HCT116 (cell line): ENCODE results near the gene PKP3. TPM values are rescaled to one million over a fixed set of nuclear protein-coding genes. Genes with fewer than 3 reads are reported as not detected.

ENCODE experiments used
- ATAC-seq: fragments of 200-7000 bp; cut with Tn5 transposase; 2 replicates; pipeline ENCODE4 v1.9.1; 2020; ENCODE audit warnings: mild to moderate bottlenecking, moderate library complexity
- BruUV-seq: library from RNA; stranded (reverse); fragments of 400-500 nt; replicated peaks from 2 replicates; lab custom pipeline; 2021; lab: Mats Ljungman, UMichigan
- CTCF ChIA-PET: fragments of 300-600 bp; sonication (Branson Sonifier 250); formaldehyde crosslinking; loops from one replicate; lab custom pipeline; 2021; ENCODE audit warnings: antibody characterized with exemption; lab: Charles Lee
- POLR2A ChIA-PET: fragments of 300-600, 350-600 bp; sonication (Branson Sonifier 250); formaldehyde crosslinking; loops from one replicate; lab custom pipeline; 2021; ENCODE audit warnings: antibody characterized with exemption; lab: Charles Lee
- RAD21 ChIA-PET, 2 experiments: fragments of 300-600 bp; sonication (Branson Sonifier 250); formaldehyde crosslinking; loops; one replicate each; lab custom pipeline; 2023; ENCODE audit warnings: low total read pairs in 2 of 2; ENCODE audit not compliant: uncharacterized antibody in 2 of 2, unreplicated experiment in 2 of 2, low non-redundant PET in 1 of 2; lab: Charles Lee
- DNase-seq: peaks from one replicate; pipeline ENCODE4 v3.0.0-alpha.2; 2010; ENCODE audit warnings: low read depth, low spot score
- H2AFZ ChIP-seq: fragments of 200-600 bp; shearing (Covaris generic), sonication (generic); 2 replicates; pipeline ENCODE4 v1.6.1; 2017; ENCODE audit warnings: low read depth, mixed run types, mixed read lengths, antibody characterized with exemption, low read length; ENCODE audit not compliant: poor library complexity, severe bottlenecking
- H3K27ac ChIP-seq: 2 replicates; pipeline ENCODE4 v1.5.1; 2012; ENCODE audit warnings: low read depth, low read length
- H3K27me3 ChIP-seq: fragments of 200-600 bp; sonication (generic); 2 replicates; pipeline ENCODE4 v1.6.1; 2016; ENCODE audit warnings: mixed run types, low read length, mixed read lengths; ENCODE audit not compliant: insufficient read depth
- H3K36me3 ChIP-seq, 2 experiments: fragments of 200-500 bp in 1 of 2; fragments of 200-600 bp in 1 of 2; sonication (Bioruptor generic) in 1 of 2; sonication (generic) in 1 of 2; 2 replicates each; pipeline versions ENCODE4 v1.5.1 to v1.6.1; 2014 to 2016; ENCODE audit warnings: low read length in 2 of 2, inconsistent platforms in 1 of 2, mixed read lengths in 1 of 2, mixed run types in 1 of 2; ENCODE audit not compliant: insufficient read depth in 2 of 2, control insufficient read depth in 1 of 2
- H3K4me1 ChIP-seq, 2 experiments: fragments of 200-600 bp in 1 of 2; sonication (generic) in 1 of 2; 2 replicates each; pipeline versions ENCODE4 v1.5.1 to v1.6.1; 2012 to 2017; ENCODE audit warnings: low read length in 2 of 2, inconsistent platforms in 1 of 2, mild to moderate bottlenecking in 1 of 2, mixed read lengths in 1 of 2, mixed run types in 1 of 2, moderate library complexity in 1 of 2; ENCODE audit not compliant: insufficient read depth in 2 of 2, control insufficient read depth in 1 of 2
- H3K4me2 ChIP-seq: fragments of 200-600 bp; sonication (generic); 2 replicates; pipeline ENCODE4 v1.6.1; 2017; ENCODE audit warnings: mixed run types, low read length, mixed read lengths
- H3K4me3 ChIP-seq, 2 experiments: fragments of 200-600 bp in 1 of 2; sonication (generic) in 1 of 2; replicated peaks in 1 of 2; 2 replicates each; pipeline ENCODE4 v1.5.1; 2011 to 2016; ENCODE audit warnings: low read length in 2 of 2, control low read depth in 1 of 2, low read depth in 1 of 2, mild to moderate bottlenecking in 1 of 2, mixed read lengths in 1 of 2, mixed run types in 1 of 2
- H3K79me2 ChIP-seq: fragments of 200-600 bp; sonication (generic); 2 replicates; pipeline ENCODE4 v1.6.1; 2017; ENCODE audit warnings: mild to moderate bottlenecking, mixed run types, low read length, moderate library complexity, mixed read lengths; ENCODE audit not compliant: insufficient read depth
- H3K9ac ChIP-seq: fragments of 200-600 bp; sonication (generic); 2 replicates; pipeline ENCODE4 v1.6.1; 2016; ENCODE audit warnings: low read length, mixed read lengths
- H3K9me2 ChIP-seq: fragments of 200-600 bp; sonication (generic), shearing (Covaris generic); 2 replicates; pipeline ENCODE4 v1.6.1; 2017; ENCODE audit warnings: mixed run types, mild to moderate bottlenecking, moderate library complexity; ENCODE audit not compliant: insufficient read depth
- H3K9me3 ChIP-seq, 2 experiments: fragments of 200-500 bp in 1 of 2; fragments of 200-600 bp in 1 of 2; sonication (Bioruptor generic) in 1 of 2; sonication (generic) in 1 of 2; 2 replicates each; pipeline ENCODE4 v1.6.1; 2014 to 2017; ENCODE audit warnings: low read length in 2 of 2, mixed read lengths in 2 of 2, inconsistent platforms in 1 of 2, low read depth in 1 of 2, mild to moderate bottlenecking in 1 of 2, mixed run types in 1 of 2, moderate library complexity in 1 of 2; ENCODE audit not compliant: control insufficient read depth in 1 of 2, insufficient read depth in 1 of 2
- H4K20me1 ChIP-seq: fragments of 200-600 bp; sonication (generic), shearing (Covaris generic); 2 replicates; pipeline ENCODE4 v1.6.1; 2017; ENCODE audit warnings: mixed run types, mild to moderate bottlenecking, moderate library complexity; ENCODE audit not compliant: insufficient read depth
- CBX3 ChIP-seq: IDR thresholded peaks from 2 replicates; pipeline ENCODE4 v1.6.1; 2012; ENCODE audit warnings: low read depth
- POLR2A ChIP-seq: IDR thresholded peaks from 2 replicates; pipeline ENCODE4 v1.7.0; 2011; ENCODE audit warnings: borderline replicate concordance; ENCODE audit not compliant: insufficient read depth, insufficient read length; ENCODE audit errors: extremely low read depth
- TCF7L2 ChIP-seq: IDR thresholded peaks from 2 replicates; pipeline ENCODE4 v1.7.0; 2011; ENCODE audit warnings: borderline replicate concordance, inconsistent platforms; ENCODE audit not compliant: insufficient read depth, insufficient read length; ENCODE audit errors: extremely low read depth
- intact Hi-C: fragments of 100-400 bp; cut with micrococcal nuclease; formaldehyde crosslinking; loops from 2 replicates; pipeline ENCODE4 v1.10.0; 2022
- total RNA-seq: library from RNA; stranded (reverse); gene quantifications from one replicate; pipeline ENCODE4 v1.2.1, GENCODE V29; 2021; ENCODE audit not compliant: unreplicated experiment
- TF ChIP-seq, protein P1 (sequence below): IDR thresholded peaks from 2 replicates; pipeline ENCODE4 v1.6.1; 2012
- TF ChIP-seq, protein P2 (sequence below), 3 experiments: fragments of 200-600 bp in 1 of 3; sonication (generic) in 1 of 3; IDR thresholded peaks in 2 of 3; conservative IDR thresholded peaks in 1 of 3; 2 replicates each; pipeline ENCODE4 v1.5.1; 2012 to 2017; ENCODE audit warnings: low read depth in 2 of 3, low read length in 2 of 3, antibody characterized with exemption in 1 of 3, borderline replicate concordance in 1 of 3, control low read depth in 1 of 3, mild to moderate bottlenecking in 1 of 3, mixed read lengths in 1 of 3, mixed run types in 1 of 3, moderate library complexity in 1 of 3; ENCODE audit not compliant: insufficient read depth in 1 of 3

PKP3 gene
- total RNA-seq, 1 experiment from 2014 or later, result 157 TPM

DNA sequence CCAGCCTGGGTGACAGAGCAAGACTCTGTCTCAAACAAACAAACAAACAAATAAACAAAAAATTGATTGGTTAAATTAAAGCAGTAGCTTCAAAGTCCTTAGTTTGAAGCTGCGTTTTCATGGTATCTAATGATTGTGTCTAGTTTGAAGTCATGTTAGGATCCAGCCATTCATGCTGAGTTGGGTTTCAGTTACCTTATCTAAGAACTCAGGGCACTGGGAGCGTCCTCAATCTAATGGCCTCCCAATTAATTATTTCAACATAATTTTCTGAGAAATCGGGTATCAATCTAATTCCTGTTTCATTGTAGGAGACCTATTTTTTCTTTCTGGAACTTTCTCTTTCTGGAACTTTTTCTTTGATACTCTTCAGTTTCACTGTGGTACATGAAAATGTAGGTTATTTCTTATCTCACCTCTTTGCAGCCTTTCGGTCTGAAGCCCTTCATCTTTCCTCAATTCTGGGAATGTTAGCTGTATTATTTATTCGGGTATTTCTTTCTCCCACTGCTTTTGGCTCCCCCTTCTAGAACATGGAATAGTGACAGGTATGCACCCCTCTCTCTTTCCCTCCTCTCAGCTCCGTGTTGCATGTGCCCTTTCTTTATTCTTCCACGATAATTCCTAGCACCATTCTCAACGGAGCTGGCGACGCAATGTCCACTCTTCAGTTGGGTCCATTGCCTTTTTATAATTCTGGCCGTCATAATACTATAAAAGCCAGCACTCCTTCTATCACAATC is 49.0 kb upstream of the PKP3 start:
- RAD21 ChIA-PET, result no interaction called here

More for the DNA sequence above, 49.0 kb upstream of the PKP3 start:
- no peaks in the 10 kb centered on the region for H3K36me3 ChIP-seq
- no peak overlapping the region for H3K27ac ChIP-seq
- TF ChIP-seq, protein P1, sequence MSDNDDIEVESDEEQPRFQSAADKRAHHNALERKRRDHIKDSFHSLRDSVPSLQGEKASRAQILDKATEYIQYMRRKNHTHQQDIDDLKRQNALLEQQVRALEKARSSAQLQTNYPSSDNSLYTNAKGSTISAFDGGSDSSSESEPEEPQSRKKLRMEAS, result no peak
- no peak for TF ChIP-seq CBX3
- TF ChIP-seq, protein P2, sequence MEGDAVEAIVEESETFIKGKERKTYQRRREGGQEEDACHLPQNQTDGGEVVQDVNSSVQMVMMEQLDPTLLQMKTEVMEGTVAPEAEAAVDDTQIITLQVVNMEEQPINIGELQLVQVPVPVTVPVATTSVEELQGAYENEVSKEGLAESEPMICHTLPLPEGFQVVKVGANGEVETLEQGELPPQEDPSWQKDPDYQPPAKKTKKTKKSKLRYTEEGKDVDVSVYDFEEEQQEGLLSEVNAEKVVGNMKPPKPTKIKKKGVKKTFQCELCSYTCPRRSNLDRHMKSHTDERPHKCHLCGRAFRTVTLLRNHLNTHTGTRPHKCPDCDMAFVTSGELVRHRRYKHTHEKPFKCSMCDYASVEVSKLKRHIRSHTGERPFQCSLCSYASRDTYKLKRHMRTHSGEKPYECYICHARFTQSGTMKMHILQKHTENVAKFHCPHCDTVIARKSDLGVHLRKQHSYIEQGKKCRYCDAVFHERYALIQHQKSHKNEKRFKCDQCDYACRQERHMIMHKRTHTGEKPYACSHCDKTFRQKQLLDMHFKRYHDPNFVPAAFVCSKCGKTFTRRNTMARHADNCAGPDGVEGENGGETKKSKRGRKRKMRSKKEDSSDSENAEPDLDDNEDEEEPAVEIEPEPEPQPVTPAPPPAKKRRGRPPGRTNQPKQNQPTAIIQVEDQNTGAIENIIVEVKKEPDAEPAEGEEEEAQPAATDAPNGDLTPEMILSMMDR (IDR thresholded peaks at IDR 0.05 in 2 of 3, conservative IDR thresholded peaks at IDR 0.05 in 1 of 3; ENCODE audit: borderline replicate concordance in 1 of 3, insufficient read depth in 1 of 3, low read depth in 2 of 3, low read length in 2 of 3), result no peak
- no peak for TF ChIP-seq TCF7L2
- no peak for TF ChIP-seq POLR2A
- no peak overlapping the region for H3K4me2 ChIP-seq
- no peak for ATAC-seq
- no peaks in the 10 kb centered on the region for H3K9me3 ChIP-seq
- H2AFZ ChIP-seq, result no peak overlapping the region
- POLR2A ChIA-PET, result interaction anchor here (1.4 kb wide), 1 partner anchor 11 kb away, joined by 3 read pairs; no protein-coding TSS in a partner anchor
- no peak for DNase-seq
- BruUV-seq, result no TSS peak
- H3K4me3 ChIP-seq, result no peak overlapping the region
- no peak overlapping the region for H3K9ac ChIP-seq
- intact Hi-C loops, result no loop called here
- no peaks in the 10 kb centered on the region for H3K79me2 ChIP-seq
- H4K20me1 ChIP-seq, result no peaks in the 10 kb centered on the region
- no peaks in the 10 kb centered on the region for H3K9me2 ChIP-seq
- H3K4me1 ChIP-seq, result no peaks in the 10 kb centered on the region
- H3K27me3 ChIP-seq, result no peaks in the 10 kb centered on the region
- CTCF ChIA-PET, result interaction anchor here (1.3 kb wide), 1 partner anchor 20 kb away, joined by 3 read pairs; no protein-coding TSS in a partner anchor
